Medulla oblongata (tissue), 1 donor: ENCODE measurements around the gene SCNN1B.
"Not testable (repeated sequence)": the region's sequence is repeated elsewhere in the genome, so short reads cannot be mapped to it uniquely, and the experiment has no call there.

Experiments used
- DNase-seq: peaks from one replicate; pipeline ENCODE4 v3.0.0-alpha.2; 2015; ENCODE audit errors: extremely low spot score

The SCNN1B gene

GRCh38 chr16:23355106-23355670, 53.1 kb downstream of the SCNN1B start:
- no peak for DNase-seq

GRCh38 chr16:23356941-23357340, 54.8 kb downstream of the SCNN1B start:
- DNase-seq, result no peak

GRCh38 chr16:23357761-23358290, 55.7 kb downstream of the SCNN1B start:
- no peak for DNase-seq

- no peak for DNase-seq
Measured at GRCh38 chr16:23359092-23359760, 57.1 kb downstream of the SCNN1B start.

GRCh38 chr16:23362460-23363317, 60.6 kb downstream of the SCNN1B start:
- DNase-seq, result no peak

GRCh38 chr16:23365602-23366240, 63.6 kb downstream of the SCNN1B start:
- no peak for DNase-seq

- not testable (repeated sequence) for DNase-seq
Measured at GRCh38 chr16:23366341-23366740, 64.2 kb downstream of the SCNN1B start.

GRCh38 chr16:23367564-23367963, 65.5 kb downstream of the SCNN1B start:
- DNase-seq, result no peak

- DNase-seq, result no peak
Measured at GRCh38 chr16:23367988-23368387, 65.9 kb downstream of the SCNN1B start.

GRCh38 chr16:23368469-23368868, 66.4 kb downstream of the SCNN1B start:
- no peak for DNase-seq

- DNase-seq, result no peak
Measured at GRCh38 chr16:23369416-23369815, 67.3 kb downstream of the SCNN1B start.

- DNase-seq, result no peak
Measured at GRCh38 chr16:23371368-23371767, 69.3 kb downstream of the SCNN1B start.

- no peak for DNase-seq
Measured at GRCh38 chr16:23373436-23374219, 71.5 kb downstream of the SCNN1B start.

GRCh38 chr16:23374721-23375510, 72.8 kb downstream of the SCNN1B start:
- no peak for DNase-seq

- DNase-seq, result no peak
Measured at GRCh38 chr16:23375643-23376042, 73.5 kb downstream of the SCNN1B start.

- DNase-seq, result no peak
Measured at GRCh38 chr16:23377071-23377931, 75.2 kb downstream of the SCNN1B start.

- DNase-seq, result no peak
Measured at GRCh38 chr16:23378256-23378655, 76.2 kb downstream of the SCNN1B start.

GRCh38 chr16:23378921-23379320, 76.8 kb downstream of the SCNN1B start:
- no peak for DNase-seq

GRCh38 chr16:23379707-23380106, 77.6 kb downstream of the SCNN1B start:
- no peak for DNase-seq
